HG02610 (cell line): ENCODE results near the gene NAE1.
"Not testable (repeated sequence)": the region's sequence is repeated elsewhere in the genome, so short reads cannot be mapped to it uniquely, and the experiment has no call there.

ENCODE experiments used
- ATAC-seq: cut with Tn5 transposase; IDR thresholded peaks from one replicate; pipeline ENCODE4 v1.9.1; 2021; ENCODE audit warnings: mild to moderate bottlenecking, moderate library complexity; ENCODE audit not compliant: unreplicated experiment

NAE1 gene

GRCh38 chr16:66809765-66810164 lies 21.0 kb downstream of the NAE1 start:
- no peak for ATAC-seq

GRCh38 chr16:66802159-66802558 lies 28.6 kb downstream of the NAE1 start:
- ATAC-seq: no peak

- no peak for ATAC-seq
Measured at GRCh38 chr16:66801320-66802105, 29.3 kb downstream of the NAE1 start, which contains the start of gene TERB1. Gene TERB1, minus strand, starts transcription at chr16:66801584. Its CDS starts 4,786 bp downstream, at chr16:66796798.

- ATAC-seq: no peak
Measured at GRCh38 chr16:66800856-66801255, 29.9 kb downstream of the NAE1 start.

- no peak for ATAC-seq
Measured at GRCh38 chr16:66798161-66798560, 32.6 kb downstream of the NAE1 start.

GRCh38 chr16:66793984-66794383 lies 36.8 kb downstream of the NAE1 start:
- not testable (repeated sequence) for ATAC-seq

GRCh38 chr16:66790130-66790733 lies 40.5 kb downstream of the NAE1 start:
- ATAC-seq: no peak

GRCh38 chr16:66787427-66787826 lies 43.3 kb downstream of the NAE1 start:
- ATAC-seq: no peak

GRCh38 chr16:66786551-66786950 lies 44.2 kb downstream of the NAE1 start:
- no peak for ATAC-seq

- no peak for ATAC-seq
Measured at GRCh38 chr16:66776457-66776856, 54.3 kb downstream of the NAE1 start.

- no peak for ATAC-seq
Measured at GRCh38 chr16:66774981-66775380, 55.8 kb downstream of the NAE1 start.

GRCh38 chr16:66758086-66758485 lies 72.7 kb downstream of the NAE1 start:
- ATAC-seq: no peak

GRCh38 chr16:66754819-66755218 lies 76.0 kb downstream of the NAE1 start:
- no peak for ATAC-seq

- no peak for ATAC-seq
Measured at GRCh38 chr16:66754211-66754610, 76.6 kb downstream of the NAE1 start.

- ATAC-seq: no peak
Measured at GRCh38 chr16:66752958-66753357, 77.8 kb downstream of the NAE1 start.
